Measurements from ENCODE around the gene TMEM87B. TPM values are rescaled to one million over a fixed set of nuclear protein-coding genes. Genes with fewer than 3 reads are reported as not detected.

Gene TMEM87B
- total and polyA plus RNA-seq, 2 of the 8 experiments (the other 6 are each of a cell fraction or from before 2014, with no cell fraction given), result 7.2 to 9.0 TPM

- WGBS, 2 experiments (ENCODE audit: extremely low coverage in 1 of 2, insufficient coverage in 1 of 2, insufficient read length in 1 of 2, insufficient replicate concordance in 2 of 2, low coverage in 1 of 2, low lambda C conversion rate in 2 of 2, missing lambda C conversion rate in 1 of 2), result 97% methylated on average over 3 of the region's 3 CpGs; no CpG with 5 or more reads in 1 of the 2 experiments
- Histone ChIP-seq H3K23me2 (ENCODE audit: low read depth, low read length) (no peaks in the 10 kb centered on the region), H2BK5ac (ENCODE audit: low read depth, low read length) (no peak overlapping the region), H3K79me2 (ENCODE audit: control insufficient read depth in 1 of 2, insufficient read depth in 2 of 2, low read length in 2 of 2) (no peaks in the 10 kb centered on the region), H3K79me1 (ENCODE audit: low read depth, low read length) (no peaks in the 10 kb centered on the region), H2AK5ac (ENCODE audit: low read depth, low read length) (no peak overlapping the region), H3K18ac (ENCODE audit: extremely low read depth, low read length) (no peak overlapping the region), H4K8ac (ENCODE audit: extremely low read depth, insufficient read depth, low read length) (no peak overlapping the region), H3K27ac (ENCODE audit: low read depth, low read length) (no peak overlapping the region), H2AFZ (ENCODE audit: low read length) (no peak overlapping the region), H3K4ac (replicated peaks; ENCODE audit: insufficient read length, low read depth, low read length) (no peak overlapping the region), H3K36me3 (ENCODE audit: control insufficient read depth in 2 of 4, insufficient read depth in 4 of 4, low read length in 3 of 4) (no peaks in the 10 kb centered on the region; a peak in 1 of 8 replicates), H4K91ac (replicated peaks; ENCODE audit: insufficient read length, low read length) (no peak overlapping the region), H3K14ac (ENCODE audit: insufficient read length) (no peak overlapping the region), H3K56ac (replicated peaks; ENCODE audit: insufficient read length, low read depth, low read length) (no peak overlapping the region), H4K5ac (ENCODE audit: insufficient read length, low read depth, low read length) (no peak overlapping the region), H3K23ac (ENCODE audit: insufficient read length) (no peak overlapping the region), H4K20me1 (replicated peaks in 1 of 2; ENCODE audit: control insufficient read depth in 1 of 2, insufficient read depth in 2 of 2, low read length in 2 of 2) (no peaks in the 10 kb centered on the region), H3K4me3 (ENCODE audit: extremely low read depth in 1 of 4, insufficient read depth in 2 of 4, low read depth in 3 of 4, low read length in 4 of 4) (no peak overlapping the region), H3K9me3 (ENCODE audit: insufficient read depth in 2 of 2, low read depth in 1 of 2, low read length in 1 of 2) (no peaks in the 10 kb centered on the region), H2BK120ac (replicated peaks; ENCODE audit: low read depth, low read length) (no peak overlapping the region), H3K4me1 (replicated peaks in 1 of 4; ENCODE audit: control insufficient read depth in 3 of 4, insufficient read depth in 4 of 4, low read length in 3 of 4) (no peaks in the 10 kb centered on the region; a peak in 1 of 7 replicates), H2BK20ac (ENCODE audit: low read length) (no peak overlapping the region), H2BK12ac (ENCODE audit: low read depth, low read length) (no peak overlapping the region), H2BK15ac (ENCODE audit: low read length) (no peak overlapping the region), H3K9ac (replicated peaks in 1 of 4; ENCODE audit: extremely low read depth in 1 of 4, low read depth in 3 of 4, low read length in 3 of 4) (no peak overlapping the region), H3K27me3 (replicated peaks in 1 of 4; ENCODE audit: control insufficient read depth in 3 of 4, extremely low read depth in 1 of 4, insufficient read depth in 3 of 4, low read length in 3 of 4) (no peaks in the 10 kb centered on the region), H3K4me2 (ENCODE audit: insufficient read depth in 1 of 2, low read depth in 2 of 2, low read length in 2 of 2) (no peak overlapping the region)
- TF ChIP-seq HDAC6 (IDR thresholded peaks at IDR 0.05; ENCODE audit: low read depth, low read length), result no peak
- no peak for TF ChIP-seq CBX5 (IDR thresholded peaks at IDR 0.05; ENCODE audit: low read depth, low read length)
- TF ChIP-seq CTBP2 (IDR thresholded peaks at IDR 0.05; ENCODE audit: borderline replicate concordance, insufficient read depth, insufficient read length, low read length), result no peak
- TF ChIP-seq EP300 (IDR thresholded peaks at IDR 0.05; ENCODE audit: borderline replicate concordance in 1 of 2, low read depth in 2 of 2, low read length in 2 of 2), result no peak
- TF ChIP-seq, protein P1, sequence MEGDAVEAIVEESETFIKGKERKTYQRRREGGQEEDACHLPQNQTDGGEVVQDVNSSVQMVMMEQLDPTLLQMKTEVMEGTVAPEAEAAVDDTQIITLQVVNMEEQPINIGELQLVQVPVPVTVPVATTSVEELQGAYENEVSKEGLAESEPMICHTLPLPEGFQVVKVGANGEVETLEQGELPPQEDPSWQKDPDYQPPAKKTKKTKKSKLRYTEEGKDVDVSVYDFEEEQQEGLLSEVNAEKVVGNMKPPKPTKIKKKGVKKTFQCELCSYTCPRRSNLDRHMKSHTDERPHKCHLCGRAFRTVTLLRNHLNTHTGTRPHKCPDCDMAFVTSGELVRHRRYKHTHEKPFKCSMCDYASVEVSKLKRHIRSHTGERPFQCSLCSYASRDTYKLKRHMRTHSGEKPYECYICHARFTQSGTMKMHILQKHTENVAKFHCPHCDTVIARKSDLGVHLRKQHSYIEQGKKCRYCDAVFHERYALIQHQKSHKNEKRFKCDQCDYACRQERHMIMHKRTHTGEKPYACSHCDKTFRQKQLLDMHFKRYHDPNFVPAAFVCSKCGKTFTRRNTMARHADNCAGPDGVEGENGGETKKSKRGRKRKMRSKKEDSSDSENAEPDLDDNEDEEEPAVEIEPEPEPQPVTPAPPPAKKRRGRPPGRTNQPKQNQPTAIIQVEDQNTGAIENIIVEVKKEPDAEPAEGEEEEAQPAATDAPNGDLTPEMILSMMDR (IDR thresholded peaks at IDR 0.05; ENCODE audit: control extremely low read depth in 1 of 3, insufficient read depth in 1 of 3, low read depth in 1 of 3, low read length in 3 of 3), result no peak
- TF ChIP-seq SIRT6 (IDR thresholded peaks at IDR 0.05; ENCODE audit: low read length), result no peak
- no peak for TF ChIP-seq E2F6 (IDR thresholded peaks at IDR 0.05)
- TF ChIP-seq BACH1 (IDR thresholded peaks at IDR 0.05; ENCODE audit: low read length), result no peak
- no peak for TF ChIP-seq RXRA (IDR thresholded peaks at IDR 0.05; ENCODE audit: insufficient read depth, low read depth, low read length)
- FAIRE-seq (no peak), DNase-seq (ENCODE audit: low read depth in 1 of 2, low spot score in 2 of 2) (no peak)
- POLR2A ChIA-PET (ENCODE audit: partially characterized antibody), result no interaction called here
- CTCF ChIA-PET (ENCODE audit: partially characterized antibody), result no interaction called here
Observed at GRCh38 chr2:112073875-112074274, 18.8 kb downstream of the TMEM87B start.

Measured in H1 (cell line).